Mucosa of descending colon (tissue), 3 donors: ENCODE results near the gene PHF1. TPM values are rescaled to one million over a fixed set of nuclear protein-coding genes. Genes with fewer than 3 reads are reported as not detected.

Experiments used
- ATAC-seq: fragments of 200-7000 bp; cut with Tn5 transposase; one replicate; pipeline ENCODE4 v1.9.1; 2020; ENCODE audit warnings: mild to moderate bottlenecking, moderate library complexity
- DNase-seq, 3 donors: peaks; one replicate each; pipeline ENCODE4 v3.0.0-alpha.2; 2020
- H3K36me3 ChIP-seq: fragments of 200-600 bp; one replicate; pipeline ENCODE4 v1.8.0; 2021; ENCODE audit warnings: low read depth, mild to moderate bottlenecking
- H3K4me1 ChIP-seq: fragments of 200-600 bp; one replicate; pipeline ENCODE4 v1.8.0; 2021; ENCODE audit warnings: low read depth, mild to moderate bottlenecking
- H3K4me3 ChIP-seq: fragments of 200-600 bp; one replicate; pipeline ENCODE4 v1.8.0; 2021; ENCODE audit warnings: mild to moderate bottlenecking
- H3K9me3 ChIP-seq: fragments of 200-600 bp; one replicate; pipeline ENCODE4 v1.8.0; 2021; ENCODE audit warnings: mild to moderate bottlenecking
- CTCF ChIP-seq: fragments of 200-600 bp; IDR thresholded peaks from one replicate; pipeline ENCODE4 v1.8.0; 2022; ENCODE audit warnings: antibody characterized with exemption, mild to moderate bottlenecking
- intact Hi-C, 2 donors: fragments of 100-400 bp; cut with DNase I in 1 of 2; cut with micrococcal nuclease in 1 of 2; formaldehyde crosslinking; loops; one replicate each; pipeline versions ENCODE4 v1.11.0 to v1.11.1; 2022; cut with DNase I, micrococcal nuclease
- total RNA-seq, 3 donors: library from RNA; stranded (reverse); fragmentation: NEBNext Ultra II Directional in 2 of 3; extraction: Animal tissue kit (Norgen Biotek cat#: 25700) in 2 of 3; gene quantifications; one replicate each; pipeline versions ENCODE4 v1.2.1 to v1.2.4, GENCODE V29; 2021 to 2023
- donor health status: DM: no; HTN: no; CAD: no; lungs with moderate emphysema.
- donor health status: DM: no; HTN: no; CAD: no.
- donor health status: DM: no; HTN: yes; CAD: no.

Gene PHF1
- total RNA-seq, 3 donors from 2014 or later = 29.9 to 96.5 (median 38.1) TPM

GRCh38 chr6:33428966-33429749 lies 18.3 kb downstream of the PHF1 start:
- TF ChIP-seq CTCF = no peak
- no peaks in the 10 kb centered on the region for H3K9me3 ChIP-seq
- H3K36me3 ChIP-seq = no peaks in the 10 kb centered on the region
- no peak overlapping the region for H3K4me3 ChIP-seq
- H3K4me1 ChIP-seq = peaks cover 27% of the 10 kb centered on the region
- DNase-seq (peak in 1 of 3 donors; percentile 22), ATAC-seq (no peak)
- intact Hi-C loops = no loop called here

- no peak overlapping the region for H3K4me3 ChIP-seq
- H3K4me1 ChIP-seq = peaks cover 22% of the 10 kb centered on the region
- DNase-seq = no peak
- H3K9me3 ChIP-seq = no peaks in the 10 kb centered on the region
- intact Hi-C loops = no loop called here
- ATAC-seq = no peak
- no peaks in the 10 kb centered on the region for H3K36me3 ChIP-seq
- no peak for TF ChIP-seq CTCF
These were observed 18.9 kb downstream of the PHF1 start for GRCh38 chr6:33429750-33430052.

GRCh38 chr6:33430334-33430733 lies 19.5 kb downstream of the PHF1 start:
- Histone ChIP-seq H3K4me3 (no peak overlapping the region), H3K9me3 (no peaks in the 10 kb centered on the region), H3K36me3 (no peaks in the 10 kb centered on the region), H3K4me1 (peaks cover 15% of the 10 kb centered on the region)
- intact Hi-C loops = no loop called here
- no peak for ATAC-seq
- no peak for TF ChIP-seq CTCF
- DNase-seq = no peak

- Histone ChIP-seq H3K4me1 (peaks cover 14% of the 10 kb centered on the region), H3K4me3 (no peak overlapping the region), H3K9me3 (no peaks in the 10 kb centered on the region), H3K36me3 (no peaks in the 10 kb centered on the region)
- intact Hi-C loops = no loop called here
- TF ChIP-seq CTCF = no peak
- peak; percentile 65 to 86 (median 72) for DNase-seq
- ATAC-seq = peak; percentile 56
These were observed 20.4 kb downstream of the PHF1 start for GRCh38 chr6:33430991-33431879.

GRCh38 chr6:33431880-33432541 lies 21.2 kb downstream of the PHF1 start:
- Histone ChIP-seq H3K4me3 (no peak overlapping the region), H3K36me3 (no peaks in the 10 kb centered on the region), H3K9me3 (no peaks in the 10 kb centered on the region), H3K4me1 (peaks cover 9% of the 10 kb centered on the region)
- ATAC-seq = no peak
- intact Hi-C loops = no loop called here
- peak in 1 of 3 donors; percentile 23 for DNase-seq
- no peak for TF ChIP-seq CTCF
